Breast epithelium (tissue), 3 donors: Measurements from ENCODE around the gene CDC5L.

Source experiments
- CTCF ChIP-seq, 3 donors: fragments of 450-650 bp; IDR thresholded peaks; one replicate each; pipeline ENCODE4 v1.5.1; 2016 to 2017; ENCODE audit warnings: antibody characterized with exemption in 3 of 3, mild to moderate bottlenecking in 3 of 3, moderate library complexity in 3 of 3
- POLR2A ChIP-seq: fragments of 450-650 bp; IDR thresholded peaks from one replicate; pipeline ENCODE4 v1.6.1; 2016; ENCODE audit warnings: antibody characterized with exemption, mild to moderate bottlenecking, moderate library complexity

- TF ChIP-seq CTCF (IDR thresholded peaks at IDR 0.05), result no peak
- TF ChIP-seq POLR2A, result no peak
These were observed 109.3 kb downstream of the CDC5L start for GRCh38 chr6:44496665-44497369.
